Measurements from ENCODE around the gene TMEM245.

The TMEM245 gene

DNA sequence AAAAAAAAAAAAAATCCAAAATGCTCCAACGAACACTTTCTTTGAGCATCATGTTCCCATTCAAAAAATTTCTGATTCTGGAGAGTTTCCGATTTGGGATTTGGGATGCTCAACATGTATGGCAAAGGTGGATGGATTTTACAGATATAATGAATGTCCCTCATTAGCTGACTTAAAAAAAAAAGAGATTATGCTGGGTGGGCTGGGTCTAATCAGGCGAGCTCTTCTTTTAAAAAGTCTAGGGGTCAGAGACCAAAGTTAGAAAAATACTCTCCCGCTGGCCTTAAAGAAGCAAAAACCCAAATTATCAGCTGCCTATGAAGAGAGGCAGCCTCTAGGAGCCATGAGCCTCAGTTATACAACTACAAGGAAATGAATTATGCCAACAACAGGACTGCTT, 91.3 kb downstream of the TMEM245 start:
- no peaks in the 10 kb centered on the region for H3K4me1 ChIP-seq (ENCODE audit: control insufficient read depth, low read length)
- H3K9me3 ChIP-seq (ENCODE audit: control insufficient read depth, insufficient read depth, low read length), result no peaks in the 10 kb centered on the region
- no peak overlapping the region for H3K27ac ChIP-seq (ENCODE audit: low read depth, low read length)
- peaks cover 43% of the 10 kb centered on the region for H3K36me3 ChIP-seq (ENCODE audit: control insufficient read depth, low read length)
- H3K79me2 ChIP-seq (ENCODE audit: control insufficient read depth, low read length), result no peaks in the 10 kb centered on the region
- H4K20me1 ChIP-seq (ENCODE audit: control insufficient read depth, insufficient read depth, low read depth, low read length), result no peaks in the 10 kb centered on the region
- no peaks in the 10 kb centered on the region for H3K9me2 ChIP-seq (replicated peaks; ENCODE audit: control insufficient read depth, low read length)
- H3F3A ChIP-seq (ENCODE audit: control insufficient read depth, insufficient read depth), result no peaks in the 10 kb centered on the region
- no peaks in the 10 kb centered on the region for H3K27me3 ChIP-seq (ENCODE audit: control insufficient read depth, low read length)
- H3K4me2 ChIP-seq (ENCODE audit: low read length), result no peak overlapping the region
- H3K4me3 ChIP-seq (ENCODE audit: low read length), result no peak overlapping the region
- TF ChIP-seq EZH2phosphoT487 (IDR thresholded peaks at IDR 0.05; ENCODE audit: borderline replicate concordance, low read length), result no peak

DNA sequence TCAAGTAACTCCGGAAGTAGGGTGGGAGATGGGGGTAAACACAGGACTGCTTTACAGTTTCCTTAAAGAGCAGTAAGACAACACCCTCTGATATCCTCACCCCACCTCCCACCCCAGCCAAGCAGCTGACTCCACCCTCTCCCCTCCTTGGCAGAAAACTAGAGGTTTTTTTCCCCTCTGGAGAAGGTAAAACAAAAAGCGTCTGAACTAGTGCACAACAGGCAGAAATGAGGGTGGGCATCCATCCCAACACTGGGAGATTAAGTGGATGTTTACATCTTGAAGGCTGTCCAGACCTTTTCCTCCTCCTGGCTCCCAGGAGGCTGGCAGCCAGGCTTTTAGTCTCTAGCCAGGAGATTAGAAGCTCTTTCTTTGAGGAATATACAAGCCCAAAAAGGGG, 92.6 kb downstream of the TMEM245 start:
- no peaks in the 10 kb centered on the region for H3F3A ChIP-seq (ENCODE audit: control insufficient read depth, insufficient read depth)
- peaks cover 39% of the 10 kb centered on the region for H3K36me3 ChIP-seq (ENCODE audit: control insufficient read depth, low read length)
- TF ChIP-seq, protein P1, sequence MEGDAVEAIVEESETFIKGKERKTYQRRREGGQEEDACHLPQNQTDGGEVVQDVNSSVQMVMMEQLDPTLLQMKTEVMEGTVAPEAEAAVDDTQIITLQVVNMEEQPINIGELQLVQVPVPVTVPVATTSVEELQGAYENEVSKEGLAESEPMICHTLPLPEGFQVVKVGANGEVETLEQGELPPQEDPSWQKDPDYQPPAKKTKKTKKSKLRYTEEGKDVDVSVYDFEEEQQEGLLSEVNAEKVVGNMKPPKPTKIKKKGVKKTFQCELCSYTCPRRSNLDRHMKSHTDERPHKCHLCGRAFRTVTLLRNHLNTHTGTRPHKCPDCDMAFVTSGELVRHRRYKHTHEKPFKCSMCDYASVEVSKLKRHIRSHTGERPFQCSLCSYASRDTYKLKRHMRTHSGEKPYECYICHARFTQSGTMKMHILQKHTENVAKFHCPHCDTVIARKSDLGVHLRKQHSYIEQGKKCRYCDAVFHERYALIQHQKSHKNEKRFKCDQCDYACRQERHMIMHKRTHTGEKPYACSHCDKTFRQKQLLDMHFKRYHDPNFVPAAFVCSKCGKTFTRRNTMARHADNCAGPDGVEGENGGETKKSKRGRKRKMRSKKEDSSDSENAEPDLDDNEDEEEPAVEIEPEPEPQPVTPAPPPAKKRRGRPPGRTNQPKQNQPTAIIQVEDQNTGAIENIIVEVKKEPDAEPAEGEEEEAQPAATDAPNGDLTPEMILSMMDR (IDR thresholded peaks at IDR 0.05; ENCODE audit: low read depth, low read length, poor library complexity, severe bottlenecking), result no peak
- TF ChIP-seq EZH2phosphoT487 (IDR thresholded peaks at IDR 0.05; ENCODE audit: borderline replicate concordance, low read length), result no peak
- no peaks in the 10 kb centered on the region for H3K79me2 ChIP-seq (ENCODE audit: control insufficient read depth, low read length)
- no peaks in the 10 kb centered on the region for H4K20me1 ChIP-seq (ENCODE audit: control insufficient read depth, insufficient read depth, low read depth, low read length)
- H3K9me3 ChIP-seq (ENCODE audit: control insufficient read depth, insufficient read depth, low read length), result no peaks in the 10 kb centered on the region
- no peak overlapping the region for H3K4me3 ChIP-seq (ENCODE audit: low read length)
- no peaks in the 10 kb centered on the region for H3K4me1 ChIP-seq (ENCODE audit: control insufficient read depth, low read length)
- H3K27ac ChIP-seq (ENCODE audit: low read depth, low read length), result no peak overlapping the region
- H3K27me3 ChIP-seq (ENCODE audit: control insufficient read depth, low read length), result no peaks in the 10 kb centered on the region
- no peaks in the 10 kb centered on the region for H3K9me2 ChIP-seq (replicated peaks; ENCODE audit: control insufficient read depth, low read length)
- no peak overlapping the region for H3K4me2 ChIP-seq (ENCODE audit: low read length)

DNA sequence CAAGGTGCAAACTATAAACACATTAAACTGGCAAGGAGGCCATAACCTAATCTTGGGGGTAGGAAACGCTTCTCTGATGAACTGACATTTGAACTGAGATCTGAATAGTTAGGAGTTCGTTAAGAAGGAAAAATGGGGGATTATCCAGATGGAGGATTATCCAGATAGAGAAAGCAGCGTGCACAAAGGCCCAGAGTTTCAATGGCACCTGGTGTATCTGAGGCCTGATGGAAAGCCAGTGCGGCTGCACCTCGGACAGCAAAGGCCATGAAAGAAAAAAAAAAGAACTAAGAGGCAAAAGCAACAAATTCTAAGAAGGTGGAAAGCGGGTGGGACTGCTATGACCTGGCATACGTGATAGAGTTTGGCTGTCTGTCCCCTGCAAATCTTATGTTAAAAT, 93.4 kb downstream of the TMEM245 start:
- TF ChIP-seq, protein P1 (IDR thresholded peaks at IDR 0.05; ENCODE audit: low read depth, low read length, poor library complexity, severe bottlenecking), result no peak
- TF ChIP-seq EZH2phosphoT487 (IDR thresholded peaks at IDR 0.05; ENCODE audit: borderline replicate concordance, low read length), result no peak
- Histone ChIP-seq H3K79me2 (ENCODE audit: control insufficient read depth, low read length) (no peaks in the 10 kb centered on the region), H3K4me3 (ENCODE audit: low read length) (no peak overlapping the region), H3K4me1 (ENCODE audit: control insufficient read depth, low read length) (no peaks in the 10 kb centered on the region), H3K9me2 (replicated peaks; ENCODE audit: control insufficient read depth, low read length) (no peaks in the 10 kb centered on the region), H3K36me3 (ENCODE audit: control insufficient read depth, low read length) (peaks cover 39% of the 10 kb centered on the region), H3F3A (ENCODE audit: control insufficient read depth, insufficient read depth) (no peaks in the 10 kb centered on the region), H3K27ac (ENCODE audit: low read depth, low read length) (no peak overlapping the region), H3K4me2 (ENCODE audit: low read length) (no peak overlapping the region), H3K27me3 (ENCODE audit: control insufficient read depth, low read length) (no peaks in the 10 kb centered on the region), H3K9me3 (ENCODE audit: control insufficient read depth, insufficient read depth, low read length) (no peaks in the 10 kb centered on the region), H4K20me1 (ENCODE audit: control insufficient read depth, insufficient read depth, low read depth, low read length) (no peaks in the 10 kb centered on the region)

DNA sequence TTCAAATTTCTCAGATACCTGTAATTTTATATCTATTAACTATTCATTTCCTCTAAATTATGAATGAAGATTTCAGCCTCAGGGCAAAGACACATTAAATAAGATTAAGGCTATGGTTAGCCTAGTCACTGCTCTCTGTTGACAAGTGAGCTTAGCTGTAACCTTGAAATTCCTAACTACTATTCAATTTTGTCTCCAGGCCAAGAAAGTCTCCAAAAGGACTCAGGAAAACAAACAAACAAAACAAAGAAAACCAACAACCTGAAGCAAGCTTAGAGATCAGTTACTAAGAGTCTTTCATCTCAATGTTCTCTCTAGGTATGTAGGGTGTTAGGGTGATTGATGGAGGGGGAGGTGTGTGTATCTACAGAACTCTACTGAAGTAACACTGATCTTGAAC, 96.9 kb downstream of the TMEM245 start:
- Histone ChIP-seq H3K36me3 (ENCODE audit: control insufficient read depth, low read length) (peaks cover 48% of the 10 kb centered on the region), H3K9me2 (replicated peaks; ENCODE audit: control insufficient read depth, low read length) (no peaks in the 10 kb centered on the region), H3K79me2 (ENCODE audit: control insufficient read depth, low read length) (no peaks in the 10 kb centered on the region), H3F3A (ENCODE audit: control insufficient read depth, insufficient read depth) (no peaks in the 10 kb centered on the region), H4K20me1 (ENCODE audit: control insufficient read depth, insufficient read depth, low read depth, low read length) (no peaks in the 10 kb centered on the region), H3K27ac (ENCODE audit: low read depth, low read length) (no peak overlapping the region), H3K4me1 (ENCODE audit: control insufficient read depth, low read length) (no peaks in the 10 kb centered on the region), H3K9me3 (ENCODE audit: control insufficient read depth, insufficient read depth, low read length) (no peaks in the 10 kb centered on the region), H3K27me3 (ENCODE audit: control insufficient read depth, low read length) (no peaks in the 10 kb centered on the region), H3K4me3 (ENCODE audit: low read length) (no peak overlapping the region), H3K4me2 (ENCODE audit: low read length) (no peak overlapping the region)
- TF ChIP-seq, protein P1 (IDR thresholded peaks at IDR 0.05; ENCODE audit: low read depth, low read length, poor library complexity, severe bottlenecking), result no peak
- TF ChIP-seq EZH2phosphoT487 (IDR thresholded peaks at IDR 0.05; ENCODE audit: borderline replicate concordance, low read length), result no peak

Measured in DOHH2 (cell line).